BLaER1 treated with 17β-estradiol and CSF1 and Interleukin-3, amounts not matched to agents 10 nM and 100 nM (cell line): Measurements from ENCODE around the gene POC1A.
A peak's percentile ranks its signal among the peaks of the same experiment; 100 is the strongest.

Source experiments
- H3K27ac ChIP-seq, 11 experiments: shearing (Covaris generic); formaldehyde crosslinking; 2 replicates each; pipeline ENCODE4 v1.8.1; 2022
- H3K27me3 ChIP-seq, 11 experiments: shearing (Covaris generic); formaldehyde crosslinking; 2 replicates each; pipeline ENCODE4 v1.8.1; 2022
- H3K36me3 ChIP-seq, 11 experiments: shearing (Covaris generic); formaldehyde crosslinking; 2 replicates each; pipeline ENCODE4 v1.8.1; 2022
- H3K4me1 ChIP-seq, 10 experiments: shearing (Covaris generic); formaldehyde crosslinking; 2 replicates each; pipeline ENCODE4 v1.8.1; 2022
- H3K4me2 ChIP-seq, 11 experiments: shearing (Covaris generic); formaldehyde crosslinking; 2 replicates each; pipeline ENCODE4 v1.8.1; 2022
- H3K4me3 ChIP-seq, 10 experiments: shearing (Covaris generic); formaldehyde crosslinking; 2 replicates each; pipeline ENCODE4 v1.8.1; 2022
- H3K9ac ChIP-seq, 11 experiments: shearing (Covaris generic); formaldehyde crosslinking; 2 replicates each; pipeline ENCODE4 v1.8.1; 2022
- H3K9me3 ChIP-seq, 11 experiments: shearing (Covaris generic); formaldehyde crosslinking; replicated peaks in 1 of 11; 2 replicates each; pipeline ENCODE4 v1.8.1; 2022
- H4K20me1 ChIP-seq, 11 experiments: shearing (Covaris generic); formaldehyde crosslinking; 2 replicates each; pipeline ENCODE4 v1.8.1; 2022
- Cebpa-rat ChIP-seq, 11 experiments: shearing (Covaris generic); IDR thresholded peaks; 2 replicates each; pipeline ENCODE4 v1.8.1; 2022

The POC1A gene

GRCh38 chr3:52188556-52188955, 34.3 kb upstream of the POC1A start:
- Histone ChIP-seq H3K27me3 (no peaks in the 10 kb centered on the region), H3K4me2 (peak overlapping the region in 4 of 11 experiments; percentile 33 to 73 (median 44); a peak in 6 of 22 replicates), H3K9ac (no peak overlapping the region), H4K20me1 (no peaks in the 10 kb centered on the region), H3K36me3 (no peaks in the 10 kb centered on the region), H3K27ac (peak overlapping the region in 1 of 11 experiments; percentile 56; a peak in 1 of 22 replicates), H3K4me1 (peaks cover 20 to 66% (median 44%) of the 10 kb centered on the region in 10 experiments), H3K9me3 (no peaks in the 10 kb centered on the region), H3K4me3 (no peak overlapping the region)
- TF ChIP-seq Cebpa-rat (IDR thresholded peaks at IDR 0.05) = no peak

GRCh38 chr3:52186729-52187128, 32.5 kb upstream of the POC1A start:
- H3K4me2 ChIP-seq = peak overlapping the region in 6 of 11 experiments; percentile 60 to 85 (median 76); a peak in 5 of 22 replicates
- H3K36me3 ChIP-seq = no peaks in the 10 kb centered on the region
- no peaks in the 10 kb centered on the region for H3K27me3 ChIP-seq
- H3K4me1 ChIP-seq = peaks cover 33 to 68% (median 49%) of the 10 kb centered on the region in 10 experiments
- TF ChIP-seq Cebpa-rat (IDR thresholded peaks at IDR 0.05) = no peak
- H3K9me3 ChIP-seq = no peaks in the 10 kb centered on the region
- H3K9ac ChIP-seq = peak overlapping the region in 2 of 11 experiments; percentile 15 to 32; a peak in 2 of 22 replicates
- H4K20me1 ChIP-seq = no peaks in the 10 kb centered on the region
- peak overlapping the region in 8 of 11 experiments; percentile 13 to 73 (median 64); a peak in 12 of 22 replicates for H3K27ac ChIP-seq
- no peak overlapping the region for H3K4me3 ChIP-seq

- no peak for TF ChIP-seq Cebpa-rat (IDR thresholded peaks at IDR 0.05)
- Histone ChIP-seq H3K9me3 (no peaks in the 10 kb centered on the region), H3K27ac (peak overlapping the region in 8 of 11 experiments; percentile 13 to 73 (median 64); a peak in 14 of 22 replicates), H4K20me1 (no peaks in the 10 kb centered on the region), H3K9ac (peak overlapping the region in 3 of 11 experiments; percentile 15 to 49 (median 32); a peak in 4 of 22 replicates), H3K4me2 (peak overlapping the region; percentile 17 to 85 (median 60); a peak in 20 of 22 replicates), H3K36me3 (no peaks in the 10 kb centered on the region), H3K4me1 (peaks cover 33 to 71% (median 50%) of the 10 kb centered on the region in 10 experiments), H3K27me3 (no peaks in the 10 kb centered on the region), H3K4me3 (no peak overlapping the region)
These were observed 31.6 kb upstream of the POC1A start for GRCh38 chr3:52185837-52186236.

GRCh38 chr3:52185311-52185710, 31.1 kb upstream of the POC1A start:
- H3K36me3 ChIP-seq = no peaks in the 10 kb centered on the region
- H3K4me1 ChIP-seq = peaks cover 33 to 71% (median 50%) of the 10 kb centered on the region in 10 experiments
- H3K27me3 ChIP-seq = no peaks in the 10 kb centered on the region
- no peak overlapping the region for H3K4me3 ChIP-seq
- no peak for TF ChIP-seq Cebpa-rat (IDR thresholded peaks at IDR 0.05)
- H3K27ac ChIP-seq = peak overlapping the region in 6 of 11 experiments; percentile 43 to 73 (median 68); a peak in 10 of 22 replicates
- H3K9ac ChIP-seq = peak overlapping the region in 1 of 11 experiments; percentile 49; a peak in 1 of 22 replicates
- H3K4me2 ChIP-seq = peak overlapping the region; percentile 17 to 85 (median 60); a peak in 18 of 22 replicates
- no peaks in the 10 kb centered on the region for H3K9me3 ChIP-seq
- no peaks in the 10 kb centered on the region for H4K20me1 ChIP-seq

- Histone ChIP-seq H3K4me1 (peaks cover 33 to 65% (median 47%) of the 10 kb centered on the region in 10 experiments), H3K36me3 (no peaks in the 10 kb centered on the region), H3K27ac (peak overlapping the region in 6 of 11 experiments; percentile 45 to 73 (median 68); a peak in 10 of 22 replicates), H3K4me3 (no peak overlapping the region), H3K27me3 (no peaks in the 10 kb centered on the region), H3K9me3 (no peaks in the 10 kb centered on the region), H3K4me2 (peak overlapping the region in 9 of 11 experiments; percentile 69 to 90 (median 84); a peak in 18 of 22 replicates), H3K9ac (no peak overlapping the region; a peak in 1 of 22 replicates), H4K20me1 (no peaks in the 10 kb centered on the region)
- TF ChIP-seq Cebpa-rat (IDR thresholded peaks at IDR 0.05) = no peak
These were observed 30.5 kb upstream of the POC1A start for GRCh38 chr3:52184690-52185089.

GRCh38 chr3:52183786-52184445, 29.7 kb upstream of the POC1A start:
- H3K36me3 ChIP-seq = no peaks in the 10 kb centered on the region
- H3K4me3 ChIP-seq = no peak overlapping the region
- no peak for TF ChIP-seq Cebpa-rat (IDR thresholded peaks at IDR 0.05)
- H3K9me3 ChIP-seq = no peaks in the 10 kb centered on the region
- peak overlapping the region; percentile 59 to 90 (median 79) for H3K4me2 ChIP-seq
- H3K4me1 ChIP-seq = peaks cover 29 to 58% (median 46%) of the 10 kb centered on the region in 10 experiments
- H3K9ac ChIP-seq = peak overlapping the region in 8 of 11 experiments; percentile 9 to 57 (median 36); a peak in 13 of 22 replicates
- H3K27me3 ChIP-seq = no peaks in the 10 kb centered on the region
- H3K27ac ChIP-seq = peak overlapping the region in 9 of 11 experiments; percentile 3 to 73 (median 54); a peak in 15 of 22 replicates
- no peaks in the 10 kb centered on the region for H4K20me1 ChIP-seq

GRCh38 chr3:52182691-52183090, 28.5 kb upstream of the POC1A start:
- TF ChIP-seq Cebpa-rat (IDR thresholded peaks at IDR 0.05) = no peak
- Histone ChIP-seq H3K27ac (no peak overlapping the region), H3K9me3 (no peaks in the 10 kb centered on the region), H3K27me3 (no peaks in the 10 kb centered on the region), H3K4me2 (peak overlapping the region in 9 of 11 experiments; percentile 69 to 90 (median 84); a peak in 10 of 22 replicates), H3K4me3 (no peak overlapping the region), H4K20me1 (no peaks in the 10 kb centered on the region), H3K36me3 (no peaks in the 10 kb centered on the region), H3K4me1 (peaks cover 27 to 61% (median 50%) of the 10 kb centered on the region in 10 experiments), H3K9ac (no peak overlapping the region)

- Histone ChIP-seq H3K9ac (no peak overlapping the region), H3K27ac (no peak overlapping the region), H3K4me2 (0 out of 22 replicates have a peak overlapping the region, but pooled peaks of 1 of the 11 experiments have one; percentile 7), H4K20me1 (no peaks in the 10 kb centered on the region), H3K4me3 (no peak overlapping the region), H3K9me3 (no peaks in the 10 kb centered on the region), H3K27me3 (no peaks in the 10 kb centered on the region), H3K36me3 (no peaks in the 10 kb centered on the region), H3K4me1 (peaks cover 27 to 65% (median 55%) of the 10 kb centered on the region in 10 experiments)
- TF ChIP-seq Cebpa-rat (IDR thresholded peaks at IDR 0.05) = no peak
These were observed 28.0 kb upstream of the POC1A start for GRCh38 chr3:52182196-52182595.

- no peak overlapping the region for H3K27ac ChIP-seq
- no peaks in the 10 kb centered on the region for H4K20me1 ChIP-seq
- no peaks in the 10 kb centered on the region for H3K9me3 ChIP-seq
- no peaks in the 10 kb centered on the region for H3K36me3 ChIP-seq
- H3K4me3 ChIP-seq = no peak overlapping the region
- H3K9ac ChIP-seq = 0 out of 22 replicates have a peak overlapping the region, but pooled peaks of 1 of the 11 experiments have one; percentile 18
- no peaks in the 10 kb centered on the region for H3K27me3 ChIP-seq
- H3K4me1 ChIP-seq = peaks cover 27 to 68% (median 61%) of the 10 kb centered on the region in 10 experiments
- H3K4me2 ChIP-seq = no peak overlapping the region
- TF ChIP-seq Cebpa-rat (IDR thresholded peaks at IDR 0.05) = no peak
These were observed 27.3 kb upstream of the POC1A start for GRCh38 chr3:52181543-52181942.
